ENCODE measurements around the gene LIMS2.

GRCh38 chr2:127609031-127609751 lies 66.1 kb downstream of the LIMS2 start:
- TF ChIP-seq CTCF (IDR thresholded peaks at IDR 0.05; ENCODE audit: insufficient read depth, low read length, poor library complexity, severe bottlenecking) = no peak
- TF ChIP-seq EZH2phosphoT487 (conservative IDR thresholded peaks at IDR 0.05; ENCODE audit: low read length) = no peak
